ENCODE results near the gene TMEM259. TPM values are rescaled to one million over a fixed set of nuclear protein-coding genes. Genes with fewer than 3 reads are reported as not detected.

Gene TMEM259
- total RNA-seq, 4 donors from 2014 or later, result 98.5 to 150 (median 124) TPM

DNA sequence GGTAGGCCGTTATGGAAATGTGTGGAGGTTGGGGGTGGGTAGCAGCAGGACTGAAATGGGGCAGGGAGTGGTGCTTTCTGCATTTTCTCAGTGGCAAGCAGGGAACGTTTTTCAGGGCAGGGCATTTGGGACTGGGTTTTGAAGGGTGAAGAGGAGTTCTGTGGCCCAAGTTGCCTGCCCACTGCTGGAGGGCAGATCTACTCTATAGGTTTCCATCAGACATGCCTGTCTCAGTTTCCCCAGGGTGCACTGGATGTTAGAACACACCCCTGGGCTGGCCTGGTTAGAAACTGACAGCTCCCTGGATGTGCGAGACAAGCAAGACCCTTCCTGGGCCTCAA lies 21.6 kb downstream of the TMEM259 start:
- in situ Hi-C loops (cut with MboI; ENCODE audit: low sequenced_read_pairs in 4 of 4) (loop anchor here in 1 of 4 donors (25.0 kb wide), 1 partner anchor 137 kb away; the partner anchor contains the start of genes CFD and ELANE), intact Hi-C loops (cut with DNase I; ENCODE audit: low total_unique reads) (no loop called here)

DNA sequence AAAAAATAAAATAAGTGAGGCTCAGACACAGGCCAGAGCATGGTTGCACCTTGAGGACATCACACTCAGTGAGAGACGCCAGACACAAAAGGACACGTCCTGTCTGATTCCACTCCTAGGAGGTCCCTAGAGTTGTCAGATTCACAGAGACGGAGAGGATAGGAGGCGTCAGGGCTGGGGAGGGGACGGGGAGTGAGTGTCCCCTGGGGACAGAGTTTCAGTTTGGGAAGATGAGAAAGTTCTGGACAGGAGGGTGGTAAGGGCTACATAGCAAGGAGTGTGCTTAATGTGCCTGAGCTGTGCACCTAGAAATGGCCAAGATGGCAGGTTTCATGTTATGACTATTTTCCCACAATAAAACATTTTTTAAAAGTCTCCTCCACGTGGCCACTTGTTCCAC lies 22.9 kb downstream of the TMEM259 start:
- Histone ChIP-seq H3K4me3 (no peak overlapping the region), H3K9me3 (no peaks in the 10 kb centered on the region), H3K27ac (no peak overlapping the region), H3K27me3 (peaks cover 62 to 70% (median 65%) of the 10 kb centered on the region in 3 donors), H3K36me3 (peaks cover 0 to 5% of the 10 kb centered on the region in 2 donors), H3K4me1 (peaks cover 0 to 9% of the 10 kb centered on the region in 2 donors)
- in situ Hi-C loops (cut with MboI; ENCODE audit: low sequenced_read_pairs in 4 of 4) (loop anchor here in 1 of 4 donors (25.0 kb wide), 1 partner anchor 136 kb away; the partner anchor contains the start of genes CFD and ELANE), intact Hi-C loops (cut with DNase I; ENCODE audit: low total_unique reads) (no loop called here)
- TF ChIP-seq POLR2A (IDR thresholded peaks at IDR 0.05), result no peak
- TF ChIP-seq, protein P1, sequence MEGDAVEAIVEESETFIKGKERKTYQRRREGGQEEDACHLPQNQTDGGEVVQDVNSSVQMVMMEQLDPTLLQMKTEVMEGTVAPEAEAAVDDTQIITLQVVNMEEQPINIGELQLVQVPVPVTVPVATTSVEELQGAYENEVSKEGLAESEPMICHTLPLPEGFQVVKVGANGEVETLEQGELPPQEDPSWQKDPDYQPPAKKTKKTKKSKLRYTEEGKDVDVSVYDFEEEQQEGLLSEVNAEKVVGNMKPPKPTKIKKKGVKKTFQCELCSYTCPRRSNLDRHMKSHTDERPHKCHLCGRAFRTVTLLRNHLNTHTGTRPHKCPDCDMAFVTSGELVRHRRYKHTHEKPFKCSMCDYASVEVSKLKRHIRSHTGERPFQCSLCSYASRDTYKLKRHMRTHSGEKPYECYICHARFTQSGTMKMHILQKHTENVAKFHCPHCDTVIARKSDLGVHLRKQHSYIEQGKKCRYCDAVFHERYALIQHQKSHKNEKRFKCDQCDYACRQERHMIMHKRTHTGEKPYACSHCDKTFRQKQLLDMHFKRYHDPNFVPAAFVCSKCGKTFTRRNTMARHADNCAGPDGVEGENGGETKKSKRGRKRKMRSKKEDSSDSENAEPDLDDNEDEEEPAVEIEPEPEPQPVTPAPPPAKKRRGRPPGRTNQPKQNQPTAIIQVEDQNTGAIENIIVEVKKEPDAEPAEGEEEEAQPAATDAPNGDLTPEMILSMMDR (IDR thresholded peaks at IDR 0.05 in 4 of 5, conservative IDR thresholded peaks at IDR 0.05 in 1 of 5), result no peak
- ATAC-seq (no peak), DNase-seq (no peak)

More for the DNA sequence above, 21.6 kb downstream of the TMEM259 start:
- ATAC-seq, result no peak
- H3K27me3 ChIP-seq, result peaks cover 63 to 78% (median 65%) of the 10 kb centered on the region in 3 donors
- no peaks in the 10 kb centered on the region for H3K36me3 ChIP-seq
- DNase-seq, result no peak
- TF ChIP-seq, protein P1 (IDR thresholded peaks at IDR 0.05 in 4 of 5, conservative IDR thresholded peaks at IDR 0.05 in 1 of 5), result no peak
- no peak for TF ChIP-seq POLR2A (IDR thresholded peaks at IDR 0.05)
- no peak overlapping the region for H3K4me3 ChIP-seq
- H3K4me1 ChIP-seq, result peaks cover 0 to 9% of the 10 kb centered on the region in 2 donors
- H3K27ac ChIP-seq, result no peak overlapping the region
- H3K9me3 ChIP-seq, result no peaks in the 10 kb centered on the region

DNA sequence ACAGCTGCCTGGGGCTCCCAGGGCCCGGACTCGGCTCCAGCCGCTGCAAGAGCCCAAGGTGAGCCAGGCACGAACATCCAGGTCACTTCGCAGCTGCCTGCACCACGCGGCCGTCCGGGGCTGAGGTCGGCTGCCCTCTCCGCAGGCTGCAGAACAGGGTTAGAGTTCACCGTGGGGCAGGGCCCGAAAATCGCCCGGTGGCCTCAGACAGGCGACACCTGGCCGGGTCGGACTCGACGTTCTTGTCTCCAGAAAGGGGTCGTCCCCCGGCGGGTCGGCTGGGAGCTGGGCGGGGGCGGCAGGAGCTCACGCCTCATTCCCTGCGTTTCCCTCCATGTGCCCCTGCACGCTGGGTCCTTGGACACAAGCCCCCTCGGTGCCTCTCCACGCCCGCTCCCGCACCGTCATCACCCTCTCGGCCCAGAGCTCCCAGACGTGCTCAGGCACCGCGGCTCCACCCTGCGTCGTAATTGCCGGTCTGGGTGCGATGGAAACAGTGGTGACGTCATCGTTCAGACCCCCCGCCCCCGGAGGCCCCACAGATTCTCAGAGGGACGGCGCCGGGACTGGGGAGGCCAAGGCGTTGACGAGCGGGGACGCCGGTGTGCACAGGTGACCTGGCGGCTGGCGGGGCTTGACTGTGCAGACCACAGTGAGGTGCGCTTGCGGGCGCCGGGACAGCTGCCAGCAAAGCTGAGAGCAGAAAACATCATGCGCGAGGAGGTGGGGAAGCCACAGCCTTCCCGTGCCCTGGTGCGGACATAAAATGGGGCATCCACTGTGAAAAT lies 24.7 kb downstream of the TMEM259 start:
- in situ Hi-C loops (cut with MboI; ENCODE audit: low sequenced_read_pairs in 4 of 4) (loop anchor here in 1 of 4 donors (25.0 kb wide), 1 partner anchor 134 kb away; the partner anchor contains the start of genes CFD and ELANE), intact Hi-C loops (cut with DNase I; ENCODE audit: low total_unique reads) (no loop called here)
- ATAC-seq, result no peak
- Histone ChIP-seq H3K4me3 (peak overlapping the region in 1 of 4 donors; percentile 17), H3K27ac (no peak overlapping the region), H3K27me3 (peaks cover 51 to 54% (median 51%) of the 10 kb centered on the region in 3 donors), H3K36me3 (peaks cover 0 to 15% of the 10 kb centered on the region in 2 donors), H3K4me1 (peaks cover 0 to 9% of the 10 kb centered on the region in 2 donors), H3K9me3 (no peaks in the 10 kb centered on the region)
- TF ChIP-seq, protein P1 (IDR thresholded peaks at IDR 0.05 in 4 of 5, conservative IDR thresholded peaks at IDR 0.05 in 1 of 5), result no peak
- no peak for TF ChIP-seq POLR2A (IDR thresholded peaks at IDR 0.05)
- DNase-seq, result no peak

DNA sequence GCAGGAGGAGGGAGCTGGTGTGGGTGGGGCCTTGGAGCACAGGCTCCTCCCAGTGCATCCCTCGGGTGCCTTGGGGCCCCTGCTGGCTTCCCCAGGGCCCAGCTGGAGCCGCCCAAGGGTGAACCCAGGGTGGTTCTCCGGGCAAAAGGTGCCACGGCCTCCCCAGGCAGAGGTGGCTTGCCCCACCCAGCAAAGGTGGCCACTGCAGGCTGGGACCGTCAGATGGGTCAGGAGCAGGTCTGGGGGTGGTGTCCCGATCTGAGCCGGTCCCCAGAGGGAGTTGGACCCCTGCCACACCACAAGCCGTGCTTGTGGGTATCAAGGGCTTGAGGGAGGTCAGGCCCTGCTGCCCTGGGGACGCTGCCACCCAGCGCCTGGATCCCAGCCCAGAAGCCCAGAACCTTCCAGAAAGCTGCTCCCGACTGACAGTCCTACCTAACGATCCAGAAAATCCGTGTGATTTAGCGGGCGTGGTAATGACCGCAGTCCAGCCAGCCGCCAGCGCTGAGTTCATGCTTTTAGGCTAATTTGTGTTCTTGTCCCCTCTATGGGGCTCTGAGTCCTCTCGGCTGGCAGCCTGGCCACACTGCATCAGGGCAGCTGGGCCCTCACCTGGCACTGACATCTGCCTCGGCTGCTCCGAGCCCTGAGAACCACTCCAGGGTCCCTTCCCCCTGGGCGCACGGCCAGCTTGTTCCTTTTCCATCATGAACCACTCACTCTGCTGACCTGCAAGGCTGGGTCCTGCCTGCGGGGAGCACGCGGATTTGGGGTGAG lies 25.7 kb downstream of the TMEM259 start:
- intact Hi-C loops (cut with DNase I; ENCODE audit: low total_unique reads), result no loop called here
- Histone ChIP-seq H3K36me3 (peaks cover 0 to 22% of the 10 kb centered on the region in 2 donors), H3K27ac (no peak overlapping the region), H3K4me3 (no peak overlapping the region), H3K27me3 (peaks cover 44 to 46% (median 44%) of the 10 kb centered on the region in 3 donors), H3K9me3 (no peaks in the 10 kb centered on the region), H3K4me1 (peaks cover 0 to 9% of the 10 kb centered on the region in 2 donors)
- DNase-seq (no peak), ATAC-seq (no peak)
- TF ChIP-seq, protein P1 (IDR thresholded peaks at IDR 0.05 in 4 of 5, conservative IDR thresholded peaks at IDR 0.05 in 1 of 5), result no peak
- no peak for TF ChIP-seq POLR2A (IDR thresholded peaks at IDR 0.05)
- in situ Hi-C loops (cut with MboI; ENCODE audit: low sequenced_read_pairs in 4 of 4), result loop anchor here in 1 of 4 donors (25.0 kb wide), 1 partner anchor 133 kb away; the partner anchor contains the start of genes CFD and ELANE

Data from gastrocnemius medialis (tissue), 4 donors.